HG03378 (cell line): Measurements from ENCODE around the gene ARFRP1.

Experiments
- ATAC-seq: cut with Tn5 transposase; IDR thresholded peaks from one replicate; pipeline ENCODE4 v1.9.1; 2021; ENCODE audit warnings: mild to moderate bottlenecking, moderate library complexity; ENCODE audit not compliant: unreplicated experiment

Gene ARFRP1

GRCh38 chr20:63693083-63693732 lies 14.6 kb downstream of the ARFRP1 start:
- no peak for ATAC-seq

- ATAC-seq, result no peak
Observed at GRCh38 chr20:63692436-63693082, 15.2 kb downstream of the ARFRP1 start.

- no peak for ATAC-seq
Observed at GRCh38 chr20:63691711-63692435, 15.9 kb downstream of the ARFRP1 start.

GRCh38 chr20:63690898-63691710 lies 16.7 kb downstream of the ARFRP1 start:
- no peak for ATAC-seq

- ATAC-seq, result no peak
Observed at GRCh38 chr20:63690003-63690897, 17.5 kb downstream of the ARFRP1 start.

GRCh38 chr20:63689046-63690002 lies 18.5 kb downstream of the ARFRP1 start:
- no peak for ATAC-seq

- ATAC-seq, result no peak
Observed at GRCh38 chr20:63688228-63689045, 19.3 kb downstream of the ARFRP1 start.

- no peak for ATAC-seq
Observed at GRCh38 chr20:63687419-63688178, 20.2 kb downstream of the ARFRP1 start.

- no peak for ATAC-seq
Observed at GRCh38 chr20:63686492-63687321, 21.1 kb downstream of the ARFRP1 start.

GRCh38 chr20:63686094-63686491 lies 21.7 kb downstream of the ARFRP1 start:
- ATAC-seq, result no peak

GRCh38 chr20:63685269-63686026 lies 22.3 kb downstream of the ARFRP1 start:
- ATAC-seq, result no peak

GRCh38 chr20:63682384-63683139 lies 25.2 kb downstream of the ARFRP1 start:
- ATAC-seq, result no peak

GRCh38 chr20:63681609-63682142 lies 26.1 kb downstream of the ARFRP1 start:
- no peak for ATAC-seq

- no peak for ATAC-seq
Observed at GRCh38 chr20:63680857-63681608, 26.7 kb downstream of the ARFRP1 start.
